T47D (cell line): ENCODE data around the gene TSPYL6.

Experiments used
- DNase-seq, 2 experiments: peaks; one replicate each; pipeline versions ENCODE4 v3.0.0 to v3.0.0-alpha.2; 2011 to 2012; ENCODE audit warnings: low read depth in 1 of 2, low spot score in 1 of 2
- JUND ChIP-seq: IDR thresholded peaks from 2 replicates; pipeline ENCODE4 v1.6.1; 2012; ENCODE audit warnings: low read depth
- in situ Hi-C: cut with HindIII; loops from 2 replicates; pipeline ENCODE4 v1.10.0; 2016; ENCODE audit warnings: low sequenced_read_pairs, low pct_unique_long_range_greater_than_20kb

The TSPYL6 gene

DNA sequence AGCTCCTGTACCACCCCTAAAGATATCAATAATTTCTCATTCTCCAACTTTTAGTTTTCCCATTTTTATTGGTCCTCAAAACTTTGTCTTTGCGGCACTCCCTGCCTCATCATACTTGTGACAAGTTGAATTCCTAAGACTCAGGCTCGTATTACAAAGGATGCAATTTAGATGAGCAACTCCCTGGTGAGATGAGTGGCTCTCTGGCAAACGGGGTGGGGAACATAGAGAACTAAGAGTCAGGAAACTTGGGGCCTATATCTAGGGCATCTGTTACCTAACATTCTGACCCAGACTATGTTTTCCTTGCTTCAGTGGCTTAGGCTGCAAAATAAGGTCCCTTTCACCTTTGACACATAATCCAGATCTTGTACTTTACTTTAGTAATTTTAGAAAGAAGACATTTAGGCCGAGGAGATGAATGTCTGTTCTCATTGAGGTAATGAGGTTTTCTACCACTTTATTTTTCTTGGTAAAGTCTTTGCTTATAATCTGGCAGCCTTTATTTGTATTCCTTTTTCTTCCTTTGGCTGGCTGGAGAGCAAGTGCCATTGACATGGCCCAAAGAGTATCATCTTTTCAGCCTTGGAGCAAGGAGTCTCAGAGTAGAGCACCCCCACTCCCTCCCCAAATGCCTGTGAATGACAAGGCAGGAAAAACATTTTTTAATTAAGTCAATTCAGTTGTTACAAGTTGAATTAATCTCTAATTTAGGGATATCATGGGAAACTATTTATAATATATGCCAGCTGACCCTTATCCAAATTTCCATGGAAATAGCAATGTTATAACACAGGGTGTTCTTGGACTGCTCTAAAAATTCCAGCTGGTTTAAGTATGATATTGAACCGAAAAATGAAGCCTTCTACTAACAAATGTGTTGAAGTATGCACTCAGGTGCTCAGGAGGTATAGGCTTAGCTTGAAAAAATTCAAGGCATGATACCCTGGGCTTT lies 15.2 kb downstream of the TSPYL6 start:
- TF ChIP-seq JUND, result no peak
- in situ Hi-C loops, result no loop called here
- no peak for DNase-seq

DNA sequence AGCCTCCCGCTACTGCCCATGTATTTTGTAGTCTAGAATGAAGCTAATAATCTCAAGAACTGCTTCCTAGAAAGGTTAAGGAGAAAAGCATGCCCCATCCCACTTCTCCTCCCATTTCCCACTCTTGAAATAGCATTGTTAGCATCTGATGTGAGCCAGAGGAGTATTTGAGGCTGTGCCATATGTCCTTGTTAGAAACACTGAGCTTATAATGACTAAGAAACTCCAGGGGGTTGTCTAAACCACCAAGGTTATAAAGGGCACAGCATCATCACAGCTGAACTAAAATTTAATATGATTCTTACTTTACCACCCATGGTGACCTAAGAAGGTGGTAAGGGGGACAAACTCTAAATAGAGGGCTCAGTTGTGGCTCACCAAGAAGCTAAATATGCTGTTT lies 16.6 kb downstream of the TSPYL6 start:
- no peak for DNase-seq
- in situ Hi-C loops, result no loop called here
- no peak for TF ChIP-seq JUND

DNA sequence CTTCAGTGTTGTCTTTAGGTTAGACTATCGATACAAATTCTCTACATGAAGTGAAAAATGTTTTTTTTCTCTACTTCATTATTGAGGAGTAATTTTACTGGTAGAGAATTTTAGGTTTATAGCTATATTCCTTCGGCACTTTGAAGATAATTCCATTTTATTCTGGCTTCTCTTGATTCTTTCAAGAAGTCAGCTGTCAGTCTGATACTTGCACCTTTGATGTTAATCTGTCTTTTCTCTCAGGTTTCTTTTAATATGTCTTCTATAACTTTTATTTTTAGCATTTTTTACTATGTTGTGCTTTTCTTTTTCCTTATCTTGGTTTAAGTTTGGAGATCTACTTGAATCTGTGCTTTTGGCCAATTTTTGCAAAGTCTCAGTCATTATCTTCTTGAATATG lies 18.6 kb downstream of the TSPYL6 start:
- in situ Hi-C loops, result no loop called here
- no peak for DNase-seq
- no peak for TF ChIP-seq JUND

DNA sequence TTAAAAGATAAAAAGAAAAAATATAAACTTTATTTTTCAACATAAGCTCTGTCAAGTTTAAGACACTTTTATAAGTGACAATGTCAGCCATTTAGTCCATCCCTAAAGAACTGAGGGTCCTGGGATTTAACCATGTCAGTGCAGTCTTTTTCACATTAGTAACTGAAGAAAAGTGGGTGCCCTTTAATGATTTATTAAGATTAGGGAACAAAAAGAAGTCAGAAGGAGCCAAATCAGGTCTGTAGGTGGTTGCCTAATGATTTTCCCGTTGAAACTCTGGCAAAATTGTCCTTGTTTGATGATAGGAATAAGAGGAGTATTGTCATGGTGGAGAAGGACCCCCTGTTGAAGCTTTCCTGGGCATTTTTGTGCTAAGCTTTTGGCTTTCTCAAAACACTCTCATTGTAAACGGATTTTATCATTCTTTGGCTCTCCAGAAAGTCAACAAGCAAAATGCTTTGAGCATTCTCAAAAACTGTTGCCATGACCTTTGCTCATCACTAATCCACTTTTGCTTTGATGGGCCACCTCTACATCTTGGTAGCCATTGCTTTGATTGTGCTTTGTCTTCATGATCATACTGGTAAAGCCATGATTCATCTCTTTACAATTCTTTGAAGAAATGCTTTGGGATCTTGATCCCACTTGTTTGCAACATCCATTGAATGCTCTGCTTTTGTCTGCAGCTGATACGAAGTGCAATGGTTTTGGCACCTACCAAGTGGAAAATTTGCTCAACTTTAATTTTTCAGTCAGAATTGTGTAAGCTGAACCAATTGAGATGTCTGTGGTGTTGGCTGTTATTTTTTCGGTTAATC lies 22.0 kb downstream of the TSPYL6 start:
- no peak for DNase-seq
- in situ Hi-C loops, result no loop called here
- no peak for TF ChIP-seq JUND

DNA sequence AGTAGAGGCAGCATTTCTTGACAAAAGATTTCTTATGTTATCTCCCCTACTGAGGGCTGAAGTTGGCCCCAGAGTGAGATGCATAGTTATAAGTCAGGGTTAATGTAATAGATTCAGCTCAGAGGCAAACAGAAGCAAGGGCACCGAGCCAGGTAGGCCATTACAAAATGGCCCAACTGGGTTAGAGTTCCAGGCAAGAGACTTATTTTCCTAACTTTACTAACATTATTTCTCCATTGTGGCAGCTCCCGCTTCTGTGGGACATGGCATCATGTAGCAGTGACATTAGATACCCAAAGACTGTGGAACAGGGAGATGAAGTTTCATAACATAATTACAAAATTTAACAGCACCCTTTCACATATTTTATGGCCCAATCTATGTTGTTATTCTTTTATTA lies 27.1 kb downstream of the TSPYL6 start:
- no peak for DNase-seq
- no peak for TF ChIP-seq JUND
- in situ Hi-C loops, result no loop called here

DNA sequence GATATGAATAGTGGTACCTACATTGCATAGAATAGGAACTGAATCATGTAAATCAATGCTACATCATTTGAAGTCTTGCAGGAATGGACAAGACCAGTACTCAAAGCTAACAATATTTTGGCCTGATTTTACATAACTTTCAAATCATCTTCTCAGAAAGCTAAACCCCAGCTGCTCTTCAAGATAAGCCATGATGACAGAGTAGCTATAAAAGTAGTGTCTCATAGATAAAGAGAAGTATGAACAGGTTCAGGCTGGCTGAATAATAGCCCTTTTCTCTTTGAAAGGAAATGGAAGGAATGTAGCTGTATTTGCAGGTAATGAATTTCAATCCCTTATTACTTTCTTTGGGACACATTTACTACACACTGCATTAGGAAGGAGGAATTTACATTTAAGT lies 28.2 kb downstream of the TSPYL6 start:
- TF ChIP-seq JUND, result no peak
- no peak for DNase-seq
- in situ Hi-C loops, result no loop called here

DNA sequence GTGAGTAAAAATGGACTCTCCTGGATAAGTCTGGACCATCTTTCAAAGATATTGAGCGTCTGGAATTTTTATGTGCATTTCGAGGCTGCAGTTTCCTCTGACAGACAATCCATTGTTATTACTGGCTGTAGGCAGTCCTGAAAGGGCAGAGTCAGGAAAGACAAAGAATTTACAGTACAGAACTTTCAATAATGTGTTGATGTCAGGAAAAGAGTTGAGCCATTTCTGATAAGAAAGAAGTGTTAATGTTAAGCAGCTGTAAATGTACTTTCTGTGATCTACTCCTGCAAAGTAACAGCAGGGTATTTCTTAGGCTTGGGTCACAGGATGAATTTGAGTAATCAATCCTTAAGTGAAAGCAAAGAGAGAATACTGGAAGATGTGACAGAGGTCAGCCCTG lies 29.8 kb downstream of the TSPYL6 start:
- in situ Hi-C loops, result no loop called here
- TF ChIP-seq JUND, result no peak
- no peak for DNase-seq

DNA sequence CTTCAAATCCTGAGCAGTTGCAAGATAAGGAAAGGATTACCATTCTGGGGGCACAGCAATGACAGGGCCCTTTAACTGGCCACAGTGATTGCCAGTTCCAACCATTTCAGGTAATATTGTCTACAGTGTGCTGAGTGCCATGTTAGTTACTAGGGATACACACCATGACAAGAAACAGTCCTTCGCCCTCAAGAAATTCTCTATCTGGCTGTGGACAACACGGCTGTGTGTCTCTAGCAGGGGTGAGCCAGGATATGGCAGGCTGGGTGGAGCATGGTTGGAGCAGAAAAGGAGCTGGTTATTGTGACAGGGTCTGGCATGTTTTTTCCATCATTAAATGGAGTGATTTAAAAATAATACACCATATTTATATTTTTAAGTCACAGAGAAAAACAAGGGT lies 31.0 kb downstream of the TSPYL6 start:
- in situ Hi-C loops, result no loop called here
- no peak for DNase-seq
- TF ChIP-seq JUND, result no peak

DNA sequence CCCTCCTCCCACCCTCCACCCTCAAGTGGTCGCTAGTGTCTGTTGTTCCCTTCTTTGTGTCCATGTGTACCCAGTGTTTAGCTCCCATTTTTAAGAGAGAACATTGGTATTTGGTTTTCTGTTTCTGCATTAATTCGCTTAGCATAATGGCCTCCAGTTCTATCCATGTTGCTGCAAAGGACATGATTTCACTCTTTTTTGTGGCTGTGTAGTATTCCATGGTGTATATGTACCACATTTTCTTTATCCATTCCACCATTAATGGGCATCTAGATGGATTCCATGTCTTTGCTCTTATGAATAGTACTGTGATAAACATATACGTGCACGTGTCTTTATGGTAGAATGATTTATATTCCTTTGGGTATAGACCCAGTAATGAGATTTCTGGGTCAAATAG lies 42.9 kb downstream of the TSPYL6 start:
- in situ Hi-C loops, result no loop called here
- no peak for DNase-seq
- TF ChIP-seq JUND, result no peak

DNA sequence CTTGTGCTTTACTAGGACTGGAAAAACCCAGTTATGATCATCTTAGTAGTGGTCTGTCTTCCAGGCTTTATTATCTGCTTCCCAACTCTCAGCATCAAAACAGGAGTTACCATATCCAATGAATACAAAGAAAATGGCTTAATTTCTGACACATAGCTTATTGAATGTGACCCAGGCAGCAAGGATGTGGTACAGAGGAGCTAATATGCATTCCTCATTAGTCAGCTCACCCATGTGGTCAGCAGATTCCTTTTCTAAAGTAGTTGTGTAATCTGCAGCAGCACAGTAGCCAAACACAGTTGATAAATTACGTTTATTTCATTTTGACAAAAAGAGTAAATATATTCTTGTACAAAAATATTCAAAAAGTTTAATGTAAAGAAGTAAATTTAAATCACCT lies 43.6 kb downstream of the TSPYL6 start:
- in situ Hi-C loops, result no loop called here
- no peak for DNase-seq
- TF ChIP-seq JUND, result no peak

DNA sequence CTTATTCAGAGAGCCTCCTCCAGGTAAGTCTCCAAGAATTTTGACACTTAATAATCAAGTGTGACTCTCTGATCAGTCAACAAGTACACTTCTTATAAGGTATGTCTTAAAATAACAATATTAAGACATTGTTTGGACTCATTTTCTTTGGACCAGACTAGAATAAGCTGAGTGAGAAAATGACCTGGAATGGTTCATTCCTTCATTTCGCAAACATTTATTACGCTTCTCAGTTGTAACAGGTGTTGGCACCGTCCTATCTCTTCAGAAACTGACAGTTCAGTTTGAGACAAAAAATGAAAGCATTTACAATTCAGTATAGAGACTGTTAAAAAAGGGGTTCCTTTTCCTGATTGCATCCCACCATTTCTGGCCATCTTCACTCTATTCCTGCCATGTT lies 46.6 kb downstream of the TSPYL6 start:
- no peak for DNase-seq
- TF ChIP-seq JUND, result no peak
- in situ Hi-C loops, result no loop called here

DNA sequence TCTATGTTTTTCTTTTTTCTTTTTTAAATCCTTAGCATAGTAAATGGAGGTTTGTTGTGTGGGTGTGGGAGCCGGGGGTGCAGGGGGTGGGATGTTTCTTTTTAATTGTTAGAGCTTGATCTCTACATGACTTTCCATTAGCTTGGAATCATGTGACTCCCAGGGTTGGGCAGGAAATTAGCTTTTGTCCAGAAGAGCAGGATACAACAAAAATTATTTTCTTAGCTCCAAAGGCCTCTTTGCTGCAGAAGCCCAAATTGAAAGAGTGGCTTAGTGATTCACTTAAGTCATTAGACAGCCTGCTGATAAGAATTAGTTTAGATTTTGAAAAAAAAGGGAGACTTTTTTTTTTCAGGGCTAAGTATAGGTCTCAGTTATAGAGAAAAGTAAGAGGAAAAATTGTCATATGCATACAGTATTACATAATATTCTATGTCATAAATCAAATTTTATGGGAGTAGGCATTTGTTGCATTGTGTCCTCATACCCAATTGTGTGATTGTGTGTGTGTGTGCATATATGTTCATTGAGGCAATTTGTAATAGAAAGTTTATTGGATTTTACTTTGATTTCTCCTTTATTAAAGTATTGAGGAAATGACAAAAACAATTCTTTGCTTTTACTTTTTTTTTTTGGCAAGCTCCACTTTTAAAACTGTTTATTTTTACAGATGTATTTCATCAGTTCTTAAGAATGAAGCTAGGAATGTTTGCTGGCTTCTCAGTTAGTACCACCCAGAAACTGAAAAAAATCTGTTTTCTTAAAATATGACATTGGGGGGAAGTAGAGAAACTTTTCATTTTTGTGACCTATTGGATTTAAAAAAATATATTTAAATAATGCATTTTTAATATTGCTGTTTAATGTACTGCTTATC lies 47.4 kb downstream of the TSPYL6 start:
- DNase-seq, result no peak
- in situ Hi-C loops, result no loop called here
- TF ChIP-seq JUND, result no peak
